Posterior cingulate gyrus (tissue), 11 donors: ENCODE data around the gene FKBP2.

Source experiments
- DNase-seq, 10 donors: peaks; one replicate each; pipeline versions ENCODE4 v3.0.0 to v3.0.0-alpha.2; 2020 to 2021; ENCODE audit warnings: mixed read lengths in 3 of 10
- intact Hi-C: fragments of 100-400 bp; cut with DNase I; formaldehyde crosslinking; loops from one replicate; pipeline ENCODE4 v1.15.1; 2023

Gene FKBP2

DNA sequence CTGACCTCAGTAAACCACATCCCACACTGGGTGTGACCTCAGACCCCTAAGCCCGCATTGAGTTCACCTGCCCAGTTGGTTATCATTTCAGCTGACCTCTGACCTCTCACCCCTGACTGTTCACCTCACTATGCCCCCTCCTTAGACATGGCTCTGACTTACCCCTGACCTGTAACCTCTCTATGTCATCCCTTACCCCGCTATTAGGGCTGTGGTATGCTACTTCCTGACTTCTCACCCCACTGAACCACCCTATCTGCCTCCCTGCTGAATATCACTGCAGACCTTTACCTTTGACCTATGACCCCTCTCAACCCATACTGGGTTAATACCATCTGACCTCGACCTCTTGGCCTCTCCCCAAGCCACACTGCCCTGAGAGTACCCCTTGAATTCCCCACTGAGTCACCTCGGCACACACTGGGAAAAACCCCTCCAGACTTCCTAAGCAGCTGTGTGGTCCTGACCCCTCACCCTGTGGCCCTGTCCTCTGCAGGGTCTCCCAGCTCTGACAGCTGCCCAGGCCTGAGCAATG is 18.7 kb downstream of the FKBP2 start:
- DNase-seq = no peak
- intact Hi-C loops = no loop called here

DNA sequence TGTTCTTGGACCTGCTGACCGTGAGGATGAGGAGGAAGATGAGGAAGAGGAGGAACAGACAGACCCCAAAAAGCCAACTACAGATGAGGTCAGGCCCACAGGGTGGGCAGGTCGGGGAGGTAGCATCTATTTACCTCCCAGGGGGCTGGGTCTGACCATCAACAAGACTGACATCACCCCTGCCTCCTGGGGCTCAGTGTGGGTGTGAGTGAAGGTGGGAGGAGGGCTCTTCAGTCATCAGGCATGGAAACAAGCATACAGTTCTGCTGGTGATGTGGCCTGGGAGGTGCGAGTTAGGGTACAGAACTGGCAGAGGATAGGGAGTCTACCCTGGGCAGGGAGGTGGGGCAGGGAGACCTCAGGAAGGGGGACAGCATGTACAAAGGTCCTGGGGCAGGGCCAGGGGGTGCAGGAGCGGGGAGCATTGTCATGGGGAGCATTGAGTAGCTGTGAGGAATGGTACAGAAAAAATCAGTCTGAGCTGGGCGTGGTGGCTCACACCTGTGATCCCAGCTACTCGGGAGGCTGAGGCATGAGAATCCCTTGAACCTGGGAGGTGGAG is 19.3 kb downstream of the FKBP2 start:
- intact Hi-C loops = no loop called here
- DNase-seq = no peak

DNA sequence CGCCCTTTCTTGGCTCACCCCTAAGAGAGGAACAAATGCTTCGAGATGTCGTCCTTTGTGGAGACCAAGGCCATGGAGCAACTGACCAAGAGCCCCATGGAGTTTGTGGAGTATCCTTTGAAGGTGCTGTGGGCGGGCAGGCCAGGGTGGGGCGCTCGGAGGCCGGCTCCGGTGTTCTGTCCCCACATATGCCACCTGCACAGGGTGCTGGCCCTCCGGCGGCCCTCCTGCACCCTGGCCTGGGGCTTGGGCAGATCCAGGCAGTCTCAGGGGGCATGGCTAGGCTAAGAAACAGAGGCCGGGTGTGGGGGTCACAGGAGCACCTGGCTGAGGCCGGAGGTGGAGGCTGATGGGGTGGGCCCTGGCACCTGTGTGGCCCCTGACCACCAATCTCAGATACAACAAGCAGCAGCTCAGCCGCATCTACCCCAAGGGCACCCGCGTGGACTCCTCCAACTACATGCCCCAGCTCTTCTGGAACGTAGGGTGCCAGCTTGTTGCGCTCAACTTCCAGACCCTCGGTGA is 20.7 kb downstream of the FKBP2 start:
- intact Hi-C loops = no loop called here
- DNase-seq = no peak

DNA sequence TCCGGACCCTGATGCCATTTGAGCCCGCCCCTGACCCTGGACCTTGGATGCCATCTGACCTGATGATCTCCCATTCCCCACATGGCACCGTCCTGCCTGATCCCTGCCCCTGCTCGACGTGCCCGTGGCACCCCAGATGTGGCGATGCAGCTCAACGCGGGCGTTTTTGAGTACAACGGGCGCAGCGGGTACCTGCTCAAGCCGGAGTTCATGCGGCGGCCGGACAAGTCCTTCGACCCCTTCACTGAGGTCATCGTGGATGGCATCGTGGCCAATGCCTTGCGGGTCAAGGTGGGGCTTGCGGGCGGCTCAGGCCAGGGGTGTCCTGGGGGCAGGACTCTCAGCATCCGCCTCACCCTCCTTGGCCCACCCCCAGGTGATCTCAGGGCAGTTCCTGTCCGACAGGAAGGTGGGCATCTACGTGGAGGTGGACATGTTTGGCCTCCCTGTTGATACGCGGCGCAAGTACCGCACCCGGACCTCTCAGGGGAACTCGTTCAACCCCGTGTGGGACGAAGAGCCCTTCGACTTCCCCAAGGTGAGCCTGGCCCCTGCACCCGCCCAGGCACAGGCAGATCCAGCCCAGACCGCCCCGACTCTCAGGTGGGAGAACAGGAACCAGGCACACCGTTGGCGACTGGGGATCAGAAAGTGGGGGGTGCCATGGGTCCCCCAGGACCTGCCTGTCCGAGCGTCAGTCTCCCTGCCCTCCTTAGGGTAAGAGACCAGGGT is 21.5 kb downstream of the FKBP2 start:
- DNase-seq = no peak
- intact Hi-C loops = no loop called here

GRCh38 chr11:64263021-64263946 is 22.4 kb downstream of the FKBP2 start:
- intact Hi-C loops = no loop called here
- DNase-seq = no peak

DNA sequence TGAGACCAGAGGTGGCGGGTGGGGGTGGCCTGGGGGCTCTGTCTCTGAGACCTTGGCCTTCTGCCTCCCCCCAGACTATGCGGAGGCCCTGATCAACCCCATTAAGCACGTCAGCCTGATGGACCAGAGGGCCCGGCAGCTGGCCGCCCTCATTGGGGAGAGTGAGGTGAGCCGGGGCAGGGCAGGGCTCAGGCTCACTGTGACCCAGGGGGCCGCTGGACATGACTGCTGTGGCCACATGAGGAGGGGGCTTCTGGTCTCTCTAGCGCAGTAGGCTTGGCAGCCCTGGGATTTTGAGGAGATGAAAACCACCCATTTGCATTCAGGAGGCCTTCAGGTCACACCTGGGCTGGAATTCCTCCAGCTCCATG is 23.0 kb downstream of the FKBP2 start:
- no peak for DNase-seq
- intact Hi-C loops = no loop called here

- no peak for DNase-seq
- intact Hi-C loops = no loop called here
Observed at GRCh38 chr11:64264371-64264852, 23.5 kb downstream of the FKBP2 start.

DNA sequence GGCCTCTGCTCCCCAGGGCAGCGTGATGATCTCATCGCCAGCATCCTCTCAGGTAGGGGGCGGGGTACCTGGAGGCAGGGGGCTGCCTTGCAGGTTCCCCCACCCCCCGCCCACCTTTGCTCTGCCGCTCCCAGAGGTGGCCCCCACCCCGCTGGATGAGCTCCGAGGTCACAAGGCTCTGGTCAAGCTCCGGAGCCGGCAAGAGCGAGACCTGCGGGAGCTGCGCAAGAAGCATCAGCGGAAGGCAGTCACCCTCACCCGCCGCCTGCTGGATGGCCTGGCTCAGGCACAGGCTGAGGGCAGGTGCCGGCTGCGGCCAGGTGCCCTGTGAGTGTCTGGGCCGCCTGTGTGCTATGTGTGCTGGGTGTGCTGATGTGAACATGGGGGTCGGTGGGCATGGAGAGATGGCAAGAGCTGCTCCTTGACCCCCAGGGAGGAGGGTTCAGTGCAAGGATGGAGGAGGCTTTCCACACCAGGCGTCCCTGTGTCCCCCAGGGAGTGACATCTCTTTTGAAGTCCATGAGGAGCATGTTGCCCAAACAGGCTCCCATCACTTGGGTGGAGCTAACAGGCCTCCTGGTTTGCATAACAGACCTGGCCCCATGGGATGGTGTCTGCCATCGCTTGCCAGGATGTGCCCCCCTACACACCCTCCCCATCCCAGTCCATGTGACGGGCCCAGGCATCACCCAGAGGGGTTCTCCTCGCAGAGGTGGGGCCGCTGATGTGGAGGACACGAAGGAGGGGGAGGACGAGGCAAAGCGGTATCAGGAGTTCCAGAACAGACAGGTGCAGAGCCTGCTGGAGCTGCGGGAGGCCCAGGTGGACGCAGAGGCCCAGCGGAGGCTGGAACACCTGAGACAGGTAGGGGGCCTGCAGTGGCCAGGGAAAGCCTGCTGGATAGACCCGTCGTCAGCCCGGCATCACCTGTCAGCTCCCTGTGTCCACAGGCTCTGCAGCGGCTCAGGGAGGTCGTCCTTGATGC is 24.6 kb downstream of the FKBP2 start:
- intact Hi-C loops = no loop called here

GRCh38 chr11:64266339-64266738 is 25.4 kb downstream of the FKBP2 start:
- no peak for DNase-seq
- intact Hi-C loops = no loop called here

More for the DNA sequence above, 24.6 kb downstream of the FKBP2 start:
- DNase-seq = no peak

- no peak for DNase-seq
- intact Hi-C loops = no loop called here
Observed at GRCh38 chr11:64267207-64267945, 26.5 kb downstream of the FKBP2 start.

DNA sequence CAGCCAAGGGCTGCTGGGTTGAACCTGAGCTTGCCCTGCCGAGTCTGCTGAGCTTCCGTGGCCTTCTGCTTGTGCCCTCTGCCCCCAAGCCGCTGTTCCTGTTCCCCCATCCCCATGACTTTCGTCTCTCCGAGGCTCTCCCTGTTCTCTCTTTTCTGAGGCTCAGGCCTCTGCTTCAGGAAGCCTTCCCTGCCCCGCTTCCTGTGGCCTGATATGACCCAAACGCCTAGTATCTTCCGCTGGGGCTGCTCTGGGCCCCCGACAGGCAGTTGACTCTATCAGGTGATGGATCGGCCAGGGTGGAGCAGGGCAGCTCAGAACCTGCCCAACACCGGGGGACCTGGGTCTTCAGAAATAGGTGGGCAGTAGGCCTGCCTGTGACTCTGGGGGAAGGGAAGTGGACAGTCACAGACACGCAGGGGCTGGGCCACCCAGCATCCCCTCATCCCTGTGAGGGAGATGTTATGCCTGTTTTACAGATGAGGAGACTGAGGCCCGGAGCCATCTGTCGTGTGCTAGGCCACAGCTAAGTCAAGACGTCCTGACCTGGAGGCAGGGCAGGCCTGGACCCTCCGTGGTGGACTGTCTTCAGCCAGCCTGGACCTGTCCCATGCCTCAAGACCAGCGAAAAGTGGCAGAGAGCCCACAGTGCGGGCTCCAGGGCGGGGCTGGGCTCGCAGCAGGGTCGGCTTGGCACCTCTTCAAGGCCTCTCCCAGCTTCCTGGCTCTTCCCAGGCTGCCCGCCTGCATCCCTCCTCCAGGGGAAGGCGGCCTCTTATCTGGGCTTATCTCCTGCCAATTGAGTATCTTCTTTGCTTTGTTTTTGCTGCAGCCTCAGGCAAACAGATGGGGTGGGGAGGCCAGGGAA is 27.4 kb downstream of the FKBP2 start:
- intact Hi-C loops = no loop called here
- peak in 1 of 10 donors; percentile 71 for DNase-seq

DNA sequence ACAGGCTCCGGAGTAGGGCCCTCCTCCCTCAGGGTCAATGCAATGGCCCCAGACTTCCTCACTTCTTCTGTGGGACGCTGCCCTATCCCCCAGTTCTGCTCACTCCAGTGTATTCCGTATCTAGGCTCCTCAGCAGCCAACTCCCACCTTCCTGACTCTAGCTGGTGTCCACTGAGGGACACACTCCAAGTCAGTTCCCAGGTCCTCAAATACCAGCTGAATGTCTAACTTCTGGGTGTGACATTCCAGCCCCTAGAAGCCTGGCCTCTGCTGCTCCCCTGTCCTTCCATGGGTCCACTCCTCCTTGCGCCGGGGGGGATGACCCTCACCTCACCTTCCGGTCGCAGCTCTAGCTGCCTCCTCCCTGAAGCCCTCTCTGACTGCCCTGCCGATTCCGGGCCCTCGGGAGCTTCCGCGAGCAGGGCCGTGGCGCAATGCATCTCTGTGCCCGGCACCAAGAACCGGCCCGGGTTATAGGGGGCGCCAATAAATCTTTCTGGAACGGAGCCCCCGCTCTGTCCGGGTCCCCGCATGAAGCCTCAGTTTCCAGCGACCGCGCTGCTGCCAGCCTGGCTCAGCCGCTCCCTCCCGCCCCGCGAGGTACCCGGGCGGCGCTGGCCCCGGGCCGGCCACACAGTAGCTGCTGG is 28.1 kb downstream of the FKBP2 start:
- intact Hi-C loops = no loop called here
- DNase-seq = peak in 2 of 10 donors; percentile 47 to 93

DNA sequence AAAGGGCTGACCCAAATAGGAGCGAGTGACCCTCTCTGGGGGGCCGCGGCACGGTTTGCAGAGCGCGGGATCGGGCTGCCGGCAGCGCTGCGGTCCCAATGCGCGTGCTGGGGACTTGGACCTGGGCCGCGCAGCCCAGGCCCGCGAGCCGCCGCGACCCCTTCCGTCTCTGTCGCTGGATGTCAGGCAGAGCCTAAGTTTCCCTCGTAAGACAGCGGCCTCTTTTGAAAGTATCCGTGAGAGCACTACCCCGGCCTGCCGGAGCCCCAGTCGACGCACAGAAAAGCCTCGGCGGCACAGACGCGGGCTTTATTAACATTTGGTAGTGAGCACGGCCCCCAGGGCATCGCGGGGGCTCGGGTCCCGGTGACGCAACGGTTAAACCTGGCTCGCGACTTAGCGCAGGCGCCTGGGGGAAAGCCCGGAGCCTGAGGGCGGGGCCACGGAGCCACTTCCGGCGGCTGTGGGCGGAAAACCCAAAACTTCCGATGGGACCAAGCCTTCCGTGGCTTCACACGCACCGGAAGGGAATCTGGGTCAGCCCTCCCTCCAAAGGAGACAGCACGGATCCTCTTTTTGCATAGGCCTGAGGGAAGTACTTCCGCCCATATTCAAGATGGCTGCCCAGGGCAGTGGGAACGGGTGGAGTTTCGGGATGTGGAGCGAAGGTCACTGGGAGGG is 28.8 kb downstream of the FKBP2 start:
- DNase-seq = peak; percentile 97 to 100 (median 99)
- intact Hi-C loops = loop anchor here (1.0 to 2.0 kb wide), 2 partner anchors 16 to 31 kb away; partner anchors contain the start of genes CATSPERZ and GPR137

DNA sequence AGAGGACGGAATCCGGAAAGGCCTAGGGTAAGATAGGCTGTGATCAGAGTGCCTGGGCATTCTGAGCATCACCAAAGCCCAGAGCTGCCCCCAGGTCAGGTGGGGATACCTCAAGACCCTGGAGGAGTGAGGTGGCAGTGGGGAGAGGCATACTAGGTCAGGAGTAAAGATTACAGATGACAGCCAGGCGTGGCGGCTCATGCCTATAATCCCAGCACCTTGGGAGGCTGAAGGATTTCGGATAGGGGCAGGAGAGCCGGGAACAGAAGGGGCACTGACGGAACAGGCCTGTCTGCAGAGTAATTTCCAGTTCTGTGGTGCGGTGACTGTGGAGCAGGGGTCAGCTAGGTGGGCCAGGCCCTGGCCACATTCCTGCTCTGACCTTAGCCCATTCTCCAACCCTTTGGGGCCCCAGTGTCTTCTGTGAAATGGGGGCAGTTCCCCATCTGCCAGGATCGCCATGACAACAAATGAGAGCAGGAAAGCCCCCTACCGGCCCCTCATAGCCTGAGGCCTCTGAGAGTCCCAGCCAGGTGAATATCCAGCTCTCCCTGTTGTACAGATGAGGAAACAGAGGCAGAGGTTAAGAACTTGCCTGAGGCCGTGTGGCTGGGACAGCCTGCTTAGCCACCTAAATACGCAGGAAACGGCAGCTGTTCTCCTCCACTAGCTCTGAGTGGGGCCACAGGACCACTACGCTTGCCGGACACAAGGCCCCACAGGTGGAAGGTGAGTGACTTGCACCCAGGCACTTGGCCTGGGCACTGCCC is 34.3 kb downstream of the FKBP2 start:
- intact Hi-C loops = no loop called here
- DNase-seq = no peak

DNA sequence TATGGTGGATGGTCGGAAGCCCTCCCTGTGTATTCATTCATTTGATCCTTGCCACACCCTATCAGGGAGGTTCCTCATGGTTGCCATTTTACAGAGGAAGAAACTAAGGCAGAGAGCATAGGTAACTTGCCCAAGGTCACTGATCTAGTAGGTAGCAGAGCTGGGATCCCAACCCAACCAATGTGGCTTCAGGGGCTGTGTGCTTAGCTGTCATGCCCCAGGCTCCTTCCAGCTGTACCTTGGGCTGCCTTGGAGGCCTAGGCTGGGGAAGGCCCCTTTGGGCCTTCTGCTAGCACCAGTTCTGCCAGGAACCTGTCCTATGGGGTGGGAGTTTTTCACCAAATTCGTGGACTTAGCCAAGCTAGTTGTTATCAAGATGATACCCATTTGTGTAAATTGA is 34.9 kb downstream of the FKBP2 start:
- no peak for DNase-seq
- intact Hi-C loops = no loop called here
